ENCODE data around the gene SH3BP2.

- TF ChIP-seq, protein P1, sequence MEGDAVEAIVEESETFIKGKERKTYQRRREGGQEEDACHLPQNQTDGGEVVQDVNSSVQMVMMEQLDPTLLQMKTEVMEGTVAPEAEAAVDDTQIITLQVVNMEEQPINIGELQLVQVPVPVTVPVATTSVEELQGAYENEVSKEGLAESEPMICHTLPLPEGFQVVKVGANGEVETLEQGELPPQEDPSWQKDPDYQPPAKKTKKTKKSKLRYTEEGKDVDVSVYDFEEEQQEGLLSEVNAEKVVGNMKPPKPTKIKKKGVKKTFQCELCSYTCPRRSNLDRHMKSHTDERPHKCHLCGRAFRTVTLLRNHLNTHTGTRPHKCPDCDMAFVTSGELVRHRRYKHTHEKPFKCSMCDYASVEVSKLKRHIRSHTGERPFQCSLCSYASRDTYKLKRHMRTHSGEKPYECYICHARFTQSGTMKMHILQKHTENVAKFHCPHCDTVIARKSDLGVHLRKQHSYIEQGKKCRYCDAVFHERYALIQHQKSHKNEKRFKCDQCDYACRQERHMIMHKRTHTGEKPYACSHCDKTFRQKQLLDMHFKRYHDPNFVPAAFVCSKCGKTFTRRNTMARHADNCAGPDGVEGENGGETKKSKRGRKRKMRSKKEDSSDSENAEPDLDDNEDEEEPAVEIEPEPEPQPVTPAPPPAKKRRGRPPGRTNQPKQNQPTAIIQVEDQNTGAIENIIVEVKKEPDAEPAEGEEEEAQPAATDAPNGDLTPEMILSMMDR (optimal IDR thresholded peaks at IDR 0.05 in 1 of 3, IDR thresholded peaks at IDR 0.05 in 1 of 3, conservative IDR thresholded peaks at IDR 0.05 in 1 of 3; ENCODE audit: extremely low read depth in 1 of 3, insufficient read depth in 2 of 3, low read length in 3 of 3) = no peak
- no peak for TF ChIP-seq EZH2 (IDR thresholded peaks at IDR 0.05; ENCODE audit: low read length)
These were observed 27.5 kb downstream of the SH3BP2 start for GRCh38 chr4:2820216-2820982.

Data from keratinocyte (primary cell).